Measurements from ENCODE around the gene ACMSD. TPM values are rescaled to one million over a fixed set of nuclear protein-coding genes. Genes with fewer than 3 reads are reported as not detected.

Gene ACMSD
- total and polyA plus RNA-seq, 2 donors = not detected

- H3K4me1 ChIP-seq (ENCODE audit: control insufficient read depth in 2 of 2, insufficient read depth in 2 of 2, low read length in 2 of 2) = no peaks in the 10 kb centered on the region
- DNase-seq (ENCODE audit: low read depth in 6 of 9, low spot score in 9 of 9) = no peak
- 99% methylated on average over 1 of the region's 1 CpG for WGBS
Observed at GRCh38 chr2:134924912-134925311, 86.5 kb downstream of the ACMSD start.

GRCh38 chr2:134926231-134926931, 88.0 kb downstream of the ACMSD start:
- Histone ChIP-seq H3K9me3 (ENCODE audit: control insufficient read depth in 2 of 2, insufficient read depth in 1 of 2, low read length in 1 of 2) (no peaks in the 10 kb centered on the region), H3K4me1 (ENCODE audit: control insufficient read depth in 2 of 2, insufficient read depth in 2 of 2, low read length in 2 of 2) (no peaks in the 10 kb centered on the region), H3K36me3 (ENCODE audit: control insufficient read depth in 2 of 2, insufficient read depth in 2 of 2, low read length in 1 of 2) (peaks cover 0 to 25% of the 10 kb centered on the region in 2 donors), H3K27me3 (ENCODE audit: control insufficient read depth in 2 of 2, insufficient read depth in 1 of 2, low read length in 1 of 2) (no peaks in the 10 kb centered on the region), H3K4me3 (ENCODE audit: low read length in 2 of 2) (no peak overlapping the region), H3K27ac (ENCODE audit: low read depth in 1 of 2, low read length in 1 of 2) (no peak overlapping the region)
- WGBS = 96% methylated on average over 3 of the region's 3 CpGs
- DNase-seq (ENCODE audit: low read depth in 6 of 9, low spot score in 9 of 9) = no peak

More at GRCh38 chr2:134924912-134925311, 86.5 kb downstream of the ACMSD start:
- Histone ChIP-seq H3K9me3 (ENCODE audit: control insufficient read depth in 2 of 2, insufficient read depth in 1 of 2, low read length in 1 of 2) (no peaks in the 10 kb centered on the region), H3K36me3 (ENCODE audit: control insufficient read depth in 2 of 2, insufficient read depth in 2 of 2, low read length in 1 of 2) (peaks cover 0 to 25% of the 10 kb centered on the region in 2 donors), H3K27me3 (ENCODE audit: control insufficient read depth in 2 of 2, insufficient read depth in 1 of 2, low read length in 1 of 2) (no peaks in the 10 kb centered on the region), H3K27ac (ENCODE audit: low read depth in 1 of 2, low read length in 1 of 2) (no peak overlapping the region), H3K4me3 (ENCODE audit: low read length in 2 of 2) (no peak overlapping the region)

GRCh38 chr2:134927195-134927594, 88.8 kb downstream of the ACMSD start:
- Histone ChIP-seq H3K27ac (ENCODE audit: low read depth in 1 of 2, low read length in 1 of 2) (no peak overlapping the region), H3K9me3 (ENCODE audit: control insufficient read depth in 2 of 2, insufficient read depth in 1 of 2, low read length in 1 of 2) (no peaks in the 10 kb centered on the region), H3K27me3 (ENCODE audit: control insufficient read depth in 2 of 2, insufficient read depth in 1 of 2, low read length in 1 of 2) (no peaks in the 10 kb centered on the region), H3K4me1 (ENCODE audit: control insufficient read depth in 2 of 2, insufficient read depth in 2 of 2, low read length in 2 of 2) (peaks cover 0 to 2% of the 10 kb centered on the region in 2 donors), H3K4me3 (ENCODE audit: low read length in 2 of 2) (no peak overlapping the region), H3K36me3 (ENCODE audit: control insufficient read depth in 2 of 2, insufficient read depth in 2 of 2, low read length in 1 of 2) (peaks cover 0 to 29% of the 10 kb centered on the region in 2 donors)
- DNase-seq (ENCODE audit: low read depth in 6 of 9, low spot score in 9 of 9) = no peak
- 87% methylated on average over 3 of the region's 3 CpGs for WGBS

- no peaks in the 10 kb centered on the region for H3K9me3 ChIP-seq (ENCODE audit: control insufficient read depth in 2 of 2, insufficient read depth in 1 of 2, low read length in 1 of 2)
- peaks cover 0 to 2% of the 10 kb centered on the region in 2 donors for H3K4me1 ChIP-seq (ENCODE audit: control insufficient read depth in 2 of 2, insufficient read depth in 2 of 2, low read length in 2 of 2)
- H3K36me3 ChIP-seq (ENCODE audit: control insufficient read depth in 2 of 2, insufficient read depth in 2 of 2, low read length in 1 of 2) = peaks cover 0 to 21% of the 10 kb centered on the region in 2 donors
- no peaks in the 10 kb centered on the region for H3K27me3 ChIP-seq (ENCODE audit: control insufficient read depth in 2 of 2, insufficient read depth in 1 of 2, low read length in 1 of 2)
- DNase-seq (ENCODE audit: low read depth in 6 of 9, low spot score in 9 of 9) = no peak
- 97% methylated on average over 3 of the region's 3 CpGs for WGBS
- H3K27ac ChIP-seq (ENCODE audit: low read depth in 1 of 2, low read length in 1 of 2) = no peak overlapping the region
- H3K4me3 ChIP-seq (ENCODE audit: low read length in 2 of 2) = no peak overlapping the region
Observed at GRCh38 chr2:134932864-134933526, 94.6 kb downstream of the ACMSD start.

GRCh38 chr2:134933732-134934131, 95.3 kb downstream of the ACMSD start:
- Histone ChIP-seq H3K9me3 (ENCODE audit: control insufficient read depth in 2 of 2, insufficient read depth in 1 of 2, low read length in 1 of 2) (no peaks in the 10 kb centered on the region), H3K4me3 (ENCODE audit: low read length in 2 of 2) (no peak overlapping the region), H3K27me3 (ENCODE audit: control insufficient read depth in 2 of 2, insufficient read depth in 1 of 2, low read length in 1 of 2) (no peaks in the 10 kb centered on the region), H3K36me3 (ENCODE audit: control insufficient read depth in 2 of 2, insufficient read depth in 2 of 2, low read length in 1 of 2) (peaks cover 0 to 24% of the 10 kb centered on the region in 2 donors), H3K27ac (ENCODE audit: low read depth in 1 of 2, low read length in 1 of 2) (no peak overlapping the region), H3K4me1 (ENCODE audit: control insufficient read depth in 2 of 2, insufficient read depth in 2 of 2, low read length in 2 of 2) (peaks cover 0 to 2% of the 10 kb centered on the region in 2 donors)
- WGBS = 100% methylated on average over 1 of the region's 1 CpG
- no peak for DNase-seq (ENCODE audit: low read depth in 6 of 9, low spot score in 9 of 9)

GRCh38 chr2:134934150-134934549, 95.7 kb downstream of the ACMSD start:
- peaks cover 0 to 2% of the 10 kb centered on the region in 2 donors for H3K4me1 ChIP-seq (ENCODE audit: control insufficient read depth in 2 of 2, insufficient read depth in 2 of 2, low read length in 2 of 2)
- H3K36me3 ChIP-seq (ENCODE audit: control insufficient read depth in 2 of 2, insufficient read depth in 2 of 2, low read length in 1 of 2) = peaks cover 0 to 24% of the 10 kb centered on the region in 2 donors
- 82% methylated on average over 2 of the region's 2 CpGs for WGBS
- H3K4me3 ChIP-seq (ENCODE audit: low read length in 2 of 2) = no peak overlapping the region
- no peaks in the 10 kb centered on the region for H3K27me3 ChIP-seq (ENCODE audit: control insufficient read depth in 2 of 2, insufficient read depth in 1 of 2, low read length in 1 of 2)
- no peak overlapping the region for H3K27ac ChIP-seq (ENCODE audit: low read depth in 1 of 2, low read length in 1 of 2)
- no peak for DNase-seq (ENCODE audit: low read depth in 6 of 9, low spot score in 9 of 9)
- no peaks in the 10 kb centered on the region for H3K9me3 ChIP-seq (ENCODE audit: control insufficient read depth in 2 of 2, insufficient read depth in 1 of 2, low read length in 1 of 2)

GRCh38 chr2:134934641-134935040, 96.2 kb downstream of the ACMSD start:
- Histone ChIP-seq H3K9me3 (ENCODE audit: control insufficient read depth in 2 of 2, insufficient read depth in 1 of 2, low read length in 1 of 2) (no peaks in the 10 kb centered on the region), H3K4me1 (ENCODE audit: control insufficient read depth in 2 of 2, insufficient read depth in 2 of 2, low read length in 2 of 2) (peaks cover 0 to 2% of the 10 kb centered on the region in 2 donors), H3K4me3 (ENCODE audit: low read length in 2 of 2) (no peak overlapping the region), H3K36me3 (ENCODE audit: control insufficient read depth in 2 of 2, insufficient read depth in 2 of 2, low read length in 1 of 2) (peaks cover 0 to 27% of the 10 kb centered on the region in 2 donors), H3K27me3 (ENCODE audit: control insufficient read depth in 2 of 2, insufficient read depth in 1 of 2, low read length in 1 of 2) (no peaks in the 10 kb centered on the region), H3K27ac (ENCODE audit: low read depth in 1 of 2, low read length in 1 of 2) (no peak overlapping the region)
- WGBS = 27% methylated on average over 1 of the region's 1 CpG
- DNase-seq (ENCODE audit: low read depth in 6 of 9, low spot score in 9 of 9) = no peak

- H3K4me1 ChIP-seq (ENCODE audit: control insufficient read depth in 2 of 2, insufficient read depth in 2 of 2, low read length in 2 of 2) = peaks cover 0 to under 1% of the 10 kb centered on the region in 2 donors
- DNase-seq (ENCODE audit: low read depth in 6 of 9, low spot score in 9 of 9) = peak in 1 of 9 donors; percentile 11
- peaks cover 8 to 42% of the 10 kb centered on the region in 2 donors for H3K36me3 ChIP-seq (ENCODE audit: control insufficient read depth in 2 of 2, insufficient read depth in 2 of 2, low read length in 1 of 2)
- no peak overlapping the region for H3K27ac ChIP-seq (ENCODE audit: low read depth in 1 of 2, low read length in 1 of 2)
- 96% methylated on average over 4 of the region's 4 CpGs for WGBS
- no peak overlapping the region for H3K4me3 ChIP-seq (ENCODE audit: low read length in 2 of 2)
- H3K27me3 ChIP-seq (ENCODE audit: control insufficient read depth in 2 of 2, insufficient read depth in 1 of 2, low read length in 1 of 2) = no peaks in the 10 kb centered on the region
- no peaks in the 10 kb centered on the region for H3K9me3 ChIP-seq (ENCODE audit: control insufficient read depth in 2 of 2, insufficient read depth in 1 of 2, low read length in 1 of 2)
Observed at GRCh38 chr2:134936691-134937090, 98.3 kb downstream of the ACMSD start.

GRCh38 chr2:134943540-134943939, 105.1 kb downstream of the ACMSD start:
- WGBS = 89% methylated on average over 2 of the region's 2 CpGs
- no peak overlapping the region for H3K27ac ChIP-seq (ENCODE audit: low read depth in 1 of 2, low read length in 1 of 2)
- peaks cover 19 to 56% of the 10 kb centered on the region in 2 donors for H3K36me3 ChIP-seq (ENCODE audit: control insufficient read depth in 2 of 2, insufficient read depth in 2 of 2, low read length in 1 of 2)
- DNase-seq (ENCODE audit: low read depth in 6 of 9, low spot score in 9 of 9) = no peak
- H3K9me3 ChIP-seq (ENCODE audit: control insufficient read depth in 2 of 2, insufficient read depth in 1 of 2, low read length in 1 of 2) = no peaks in the 10 kb centered on the region
- H3K4me1 ChIP-seq (ENCODE audit: control insufficient read depth in 2 of 2, insufficient read depth in 2 of 2, low read length in 2 of 2) = no peaks in the 10 kb centered on the region
- no peak overlapping the region for H3K4me3 ChIP-seq (ENCODE audit: low read length in 2 of 2)
- no peaks in the 10 kb centered on the region for H3K27me3 ChIP-seq (ENCODE audit: control insufficient read depth in 2 of 2, insufficient read depth in 1 of 2, low read length in 1 of 2)
